Adrenal gland (tissue), 12 donors: ENCODE measurements around the gene CHKA. TPM values are rescaled to one million over a fixed set of nuclear protein-coding genes. Genes with fewer than 3 reads are reported as not detected.

Experiments
- DNase-seq, 7 donors: peaks; one replicate each; pipeline ENCODE4 v3.0.0-alpha.2; 2019 to 2020
- H3K27ac ChIP-seq, 5 donors: fragments of 200-600 bp; sonication (generic) in 4 of 5; 1 replicate in 3 of 5; 2 replicates in 2 of 5; pipeline versions ENCODE4 v1.5.1 to v1.8.0; 2016 to 2020; ENCODE audit warnings: mild to moderate bottlenecking in 1 of 5
- H3K27me3 ChIP-seq: fragments of 200-600 bp; 2 replicates; pipeline ENCODE4 v1.8.0; 2021
- H3K36me3 ChIP-seq, 2 donors: fragments of 200-600 bp; replicated peaks in 1 of 2; 1 replicate in 1 of 2; 2 replicates in 1 of 2; pipeline versions ENCODE4 v1.5.1 to v1.8.0; 2018 to 2022
- H3K4me1 ChIP-seq, 2 donors: fragments of 200-600 bp; replicated peaks in 1 of 2; 1 replicate in 1 of 2; 2 replicates in 1 of 2; pipeline versions ENCODE4 v1.5.1 to v1.8.0; 2018 to 2021
- H3K4me3 ChIP-seq, 4 donors: fragments of 200-600 bp; sonication (generic) in 3 of 4; one replicate each; pipeline ENCODE4 v1.5.1; 2016 to 2018
- H3K9me3 ChIP-seq, 3 donors: fragments of 200-600 bp; sonication (generic) in 1 of 3; replicated peaks in 1 of 3; 1 replicate in 2 of 3; 2 replicates in 1 of 3; pipeline versions ENCODE4 v1.5.1 to v1.8.0; 2016 to 2021
- POLR2A ChIP-seq, 2 donors: fragments of 450-650 bp; IDR thresholded peaks; one replicate each; pipeline ENCODE4 v1.6.1; 2017; ENCODE audit warnings: antibody characterized with exemption in 2 of 2, mild to moderate bottlenecking in 2 of 2, moderate library complexity in 1 of 2
- WGBS, 4 donors: extraction: QIAGEN DNeasy Blood & Tissue Kit in 2 of 4; methylation state at CpG; one replicate each; pipeline versions ENCODE4 v1.1.5 to v1.1.7; 2013 to 2017; 5-methylcytosine and 5-hydroxymethylcytosine counted together
- intact Hi-C, 2 donors: fragments of 100-400 bp; cut with DNase I; formaldehyde crosslinking; loops; one replicate each; pipeline versions ENCODE4 v1.14.1 to v1.15.0; 2022 to 2023
- polyA plus RNA-seq, 3 donors: library from polyadenylated mRNA; stranded (reverse); fragments of 200-250 nt in 2 of 3; fragments of 350-450 nt in 1 of 3; fragmentation: Illumina TruSeq in 1 of 3; extraction: RNeasy Lipid Tissue Mini Kit (QIAGEN cat#74804) in 1 of 3; gene quantifications; one replicate each; pipeline ENCODE4 v1.2.3, GENCODE V29; 2013 to 2014
- total RNA-seq, 9 donors: library from RNA; depleted of rRNA in 4 of 9; stranded (reverse); fragments of >200 nt in 4 of 9; fragments of 120-200 nt in 1 of 9; fragmentation: NEBNext Ultra II Directional in 1 of 9; extraction: Animal tissue kit (Norgen Biotek cat#: 25700) in 1 of 9; gene quantifications; one replicate each; pipeline versions ENCODE4 v1.1.0 to v1.2.4, GENCODE V29; 2013 to 2023
- TF ChIP-seq, protein P1 (sequence below), 6 experiments: fragments of 450-650 bp in 4 of 6; fragments of 200-600 bp in 2 of 6; sonication (generic) in 1 of 6; IDR thresholded peaks; 1 replicate in 5 of 6; 2 replicates in 1 of 6; pipeline versions ENCODE4 v1.5.1 to v1.8.0; 2016 to 2021; ENCODE audit warnings: antibody characterized with exemption in 6 of 6, mild to moderate bottlenecking in 2 of 6, moderate library complexity in 1 of 6
- donor health status: healthy with polysubstance abuse.
- donor health status: Bipolar disorder and iron deficiency.
- donor health status: DM: yes; HTN: yes; CAD: no.
- donor health status: DM: no; HTN: no; CAD: no.
- donor health status: DM: no; HTN: no; CAD: no.
- donor health status: DM: yes; HTN: yes; CAD: no.

Gene CHKA
- total and polyA plus RNA-seq, 12 donors = 26.6 to 105 (median 54.6) TPM

GRCh38 chr11:68158580-68158979 is 37.4 kb upstream of the CHKA start:
- TF ChIP-seq POLR2A (IDR thresholded peaks at IDR 0.05) = no peak
- TF ChIP-seq, protein P1, sequence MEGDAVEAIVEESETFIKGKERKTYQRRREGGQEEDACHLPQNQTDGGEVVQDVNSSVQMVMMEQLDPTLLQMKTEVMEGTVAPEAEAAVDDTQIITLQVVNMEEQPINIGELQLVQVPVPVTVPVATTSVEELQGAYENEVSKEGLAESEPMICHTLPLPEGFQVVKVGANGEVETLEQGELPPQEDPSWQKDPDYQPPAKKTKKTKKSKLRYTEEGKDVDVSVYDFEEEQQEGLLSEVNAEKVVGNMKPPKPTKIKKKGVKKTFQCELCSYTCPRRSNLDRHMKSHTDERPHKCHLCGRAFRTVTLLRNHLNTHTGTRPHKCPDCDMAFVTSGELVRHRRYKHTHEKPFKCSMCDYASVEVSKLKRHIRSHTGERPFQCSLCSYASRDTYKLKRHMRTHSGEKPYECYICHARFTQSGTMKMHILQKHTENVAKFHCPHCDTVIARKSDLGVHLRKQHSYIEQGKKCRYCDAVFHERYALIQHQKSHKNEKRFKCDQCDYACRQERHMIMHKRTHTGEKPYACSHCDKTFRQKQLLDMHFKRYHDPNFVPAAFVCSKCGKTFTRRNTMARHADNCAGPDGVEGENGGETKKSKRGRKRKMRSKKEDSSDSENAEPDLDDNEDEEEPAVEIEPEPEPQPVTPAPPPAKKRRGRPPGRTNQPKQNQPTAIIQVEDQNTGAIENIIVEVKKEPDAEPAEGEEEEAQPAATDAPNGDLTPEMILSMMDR (IDR thresholded peaks at IDR 0.05) = no peak
- no peak overlapping the region for H3K27ac ChIP-seq
- intact Hi-C loops = no loop called here
- DNase-seq = peak in 1 of 7 donors; percentile 12
- no peaks in the 10 kb centered on the region for H3K27me3 ChIP-seq
- peaks cover 0 to 4% of the 10 kb centered on the region in 2 donors for H3K4me1 ChIP-seq
- peaks cover 0 to 19% of the 10 kb centered on the region in 2 donors for H3K36me3 ChIP-seq
- no peaks in the 10 kb centered on the region for H3K9me3 ChIP-seq
- no peak overlapping the region for H3K4me3 ChIP-seq
- WGBS, 4 donors = 95 to 98% (median 97%) methylated on average over 12 to 14 of the region's 14 CpGs

GRCh38 chr11:68153742-68154141 is 32.6 kb upstream of the CHKA start:
- WGBS, 4 donors = 69 to 74% (median 72%) methylated on average over 8 of the region's 8 CpGs
- Histone ChIP-seq H3K4me3 (no peak overlapping the region), H3K4me1 (peaks cover 0 to 9% of the 10 kb centered on the region in 2 donors), H3K27me3 (no peaks in the 10 kb centered on the region), H3K9me3 (no peaks in the 10 kb centered on the region), H3K27ac (no peak overlapping the region), H3K36me3 (peaks cover 0 to 10% of the 10 kb centered on the region in 2 donors)
- intact Hi-C loops = no loop called here
- TF ChIP-seq, protein P1 (IDR thresholded peaks at IDR 0.05) = no peak
- TF ChIP-seq POLR2A (IDR thresholded peaks at IDR 0.05) = no peak
- peak in 1 of 7 donors; percentile 18 for DNase-seq

- Histone ChIP-seq H3K27me3 (no peaks in the 10 kb centered on the region), H3K27ac (peak overlapping the region in 3 of 5 donors; percentile 64 to 77 (median 71)), H3K9me3 (no peaks in the 10 kb centered on the region), H3K36me3 (no peaks in the 10 kb centered on the region), H3K4me1 (peaks cover 23 to 33% of the 10 kb centered on the region in 2 donors), H3K4me3 (no peak overlapping the region)
- DNase-seq = peak in 6 of 7 donors; percentile 81 to 89 (median 86)
- TF ChIP-seq, protein P1 (IDR thresholded peaks at IDR 0.05) = no peak
- peak in 1 of 2 donors; percentile 30 for TF ChIP-seq POLR2A (IDR thresholded peaks at IDR 0.05)
- WGBS, 4 donors = 13 to 23% (median 15%) methylated on average over 7 of the region's 7 CpGs
- intact Hi-C loops = no loop called here
Observed at GRCh38 chr11:68150037-68150436, 28.8 kb upstream of the CHKA start.

DNA sequence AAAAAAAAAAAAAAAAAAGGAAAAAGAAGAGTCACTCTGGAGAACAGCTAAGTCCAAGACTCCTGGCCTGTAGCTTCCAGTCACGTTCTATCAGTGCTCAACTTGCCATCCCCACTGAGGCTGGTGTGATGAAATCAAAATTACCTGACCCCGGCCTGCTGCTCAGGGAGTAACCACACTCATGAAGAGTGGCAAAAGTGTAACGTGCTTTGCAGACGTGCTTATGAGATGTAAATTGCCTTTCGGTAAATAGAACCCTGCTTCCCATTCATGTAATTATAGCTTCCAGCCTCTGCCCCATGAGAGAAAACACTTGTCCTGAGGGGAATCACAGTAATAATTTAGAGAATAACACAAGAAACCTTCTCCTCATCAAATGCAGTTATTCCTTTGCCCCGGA is 28.2 kb upstream of the CHKA start:
- Histone ChIP-seq H3K27ac (peak overlapping the region in 3 of 5 donors; percentile 64 to 77 (median 71)), H3K27me3 (no peaks in the 10 kb centered on the region), H3K9me3 (no peaks in the 10 kb centered on the region), H3K4me3 (no peak overlapping the region), H3K36me3 (no peaks in the 10 kb centered on the region), H3K4me1 (peaks cover 24 to 33% of the 10 kb centered on the region in 2 donors)
- intact Hi-C loops = no loop called here
- 72 to 90% (median 84%) methylated on average over 6 of the region's 6 CpGs for WGBS, 4 donors
- peak in 3 of 7 donors; percentile 46 to 72 (median 67) for DNase-seq
- TF ChIP-seq POLR2A (IDR thresholded peaks at IDR 0.05) = no peak
- TF ChIP-seq, protein P1 (IDR thresholded peaks at IDR 0.05) = no peak
